ENCODE results near the gene CGNL1. TPM values are rescaled to one million over a fixed set of nuclear protein-coding genes. Genes with fewer than 3 reads are reported as not detected.

Gene CGNL1
- total RNA-seq: 31.5 and 55.5 TPM in 2 replicates

GRCh38 chr15:57375827-57376695 is at the start of gene CGNL1:
CGNL1 (plus strand) TSS chr15:57376505; CDS start chr15:57438000, 61,495 bp downstream.

GRCh38 chr15:57591822-57592367 is 215.6 kb downstream of the CGNL1 start, which contains the start of gene MYZAP:
MYZAP (plus strand) TSS chr15:57591904; CDS start chr15:57592035, 131 bp downstream.

Small RNAs within 50 kb of the gene (small RNA-seq; reads per million reads assigned to genes)
- not detected for gene RNU6-844P

Other genes starting within 250 kb of the CGNL1 start
- 4.1 and 11.6 TPM in 2 replicates for gene MYZAP, start 215.4 kb downstream of the CGNL1 start, total RNA-seq